Large intestine (tissue), 12 donors: Measurements from ENCODE around the gene ZMYM3. TPM values are rescaled to one million over a fixed set of nuclear protein-coding genes. Genes with fewer than 3 reads are reported as not detected.
A peak's percentile ranks its signal among the peaks of the same experiment; 100 is the strongest.
"Not testable (repeated sequence)": the region's sequence is repeated elsewhere in the genome, so short reads cannot be mapped to it uniquely, and the experiment has no call there.

ENCODE experiments used
- DNase-seq, 2 donors: peaks; one replicate each; pipeline versions ENCODE4 v3.0.0 to v3.0.0-alpha.2; 2013
- H3K27ac ChIP-seq: one replicate; pipeline ENCODE4 v1.5.1; 2013; ENCODE audit warnings: low read length
- H3K27me3 ChIP-seq: 2 replicates; pipeline ENCODE4 v1.6.1; 2013; ENCODE audit warnings: low read length; ENCODE audit not compliant: control insufficient read depth, insufficient read depth
- H3K36me3 ChIP-seq: 2 replicates; pipeline ENCODE4 v1.6.1; 2013; ENCODE audit warnings: low read length; ENCODE audit not compliant: control insufficient read depth, insufficient read depth
- H3K4me1 ChIP-seq: one replicate; pipeline ENCODE4 v1.6.1; 2013; ENCODE audit warnings: low read length; ENCODE audit not compliant: control insufficient read depth, insufficient read depth
- H3K4me3 ChIP-seq: one replicate; pipeline ENCODE4 v1.5.1; 2013; ENCODE audit warnings: low read length
- H3K9me3 ChIP-seq: one replicate; pipeline ENCODE4 v1.6.1; 2013; ENCODE audit warnings: mild to moderate bottlenecking, low read depth, low read length, moderate library complexity; ENCODE audit not compliant: control insufficient read depth
- WGBS: methylation state at CpG from one replicate; pipeline ENCODE4 v1.1.5; 2013; ENCODE audit warnings: low lambda C conversion rate; ENCODE audit not compliant: insufficient coverage; 5-methylcytosine and 5-hydroxymethylcytosine counted together
- long read RNA-seq, 11 donors: transcript quantifications; one replicate each; lab custom pipeline, GENCODE V29; 2026
- polyA plus RNA-seq: library from polyadenylated mRNA; unstranded; fragments of 120-200 nt; gene quantifications from one replicate; pipeline ENCODE4 v1.2.1, GENCODE V29; 2013

ZMYM3 gene
- polyA plus RNA-seq = 29.7 TPM
- long read RNA-seq, donor 1 = 0 reads
- long read RNA-seq, donor 2, partial matches to known transcripts = 152 of 253 reads
- long read RNA-seq, donor 2, other reads (novel, unspliced or antisense) = 100 of 253 reads
- long read RNA-seq, donor 3, partial matches to known transcripts = 116 of 116 reads
- long read RNA-seq, donor 3, other reads (novel, unspliced or antisense) = 0 of 116 reads
- long read RNA-seq, donor 4 = 0 reads
- long read RNA-seq, donor 5 = 0 reads
- long read RNA-seq, donor 6, full-length matches to known transcripts = 1 of 1 reads
- long read RNA-seq, donor 6, partial matches to known transcripts = 0 of 1 reads
- long read RNA-seq, donor 6, other reads (novel, unspliced or antisense) = 0 of 1 reads
- long read RNA-seq, donor 7, full-length matches to known transcripts = 2 of 8 reads
- long read RNA-seq, donor 7, partial matches to known transcripts = 6 of 8 reads
- long read RNA-seq, donor 7, other reads (novel, unspliced or antisense) = 0 of 8 reads
- long read RNA-seq, donor 8, partial matches to known transcripts = 119 of 194 reads
- long read RNA-seq, donor 8, other reads (novel, unspliced or antisense) = 75 of 194 reads
- long read RNA-seq, donor 9, partial matches to known transcripts = 11 of 12 reads
- long read RNA-seq, donor 9, other reads (novel, unspliced or antisense) = 0 of 12 reads
- long read RNA-seq, donor 10, partial matches to known transcripts = 0 of 2 reads
- long read RNA-seq, donor 10, other reads (novel, unspliced or antisense) = 0 of 2 reads
- long read RNA-seq, donor 11, full-length matches to known transcripts = 1 of 1 reads
- long read RNA-seq, donor 11, partial matches to known transcripts = 0 of 1 reads
- long read RNA-seq, donor 11, other reads (novel, unspliced or antisense) = 0 of 1 reads

- H3K9me3 ChIP-seq = peaks cover 3% of the 10 kb centered on the region
- DNase-seq = peak; percentile 74 to 89
- H3K4me1 ChIP-seq = peaks cover 26% of the 10 kb centered on the region
- no peaks in the 10 kb centered on the region for H3K27me3 ChIP-seq
- WGBS = no CpG with 5 or more reads among the region's 54 CpGs
- peak within 1 kb of the TSS; percentile 92 for H3K4me3 ChIP-seq
- peak within 1 kb of the TSS; percentile 81 for H3K27ac ChIP-seq
- H3K36me3 ChIP-seq = peaks cover 12% of the 10 kb centered on the region
Measured at GRCh38 chrX:71254092-71254963, at the start of gene ZMYM3. TSS of gene ZMYM3 (minus strand) at chrX:71254140. CDS start at chrX:71253255, 885 bp downstream.

GRCh38 chrX:71302461-71303213 lies 48.7 kb upstream of the ZMYM3 start:
- Histone ChIP-seq H3K27ac (peak overlapping the region; percentile 70), H3K27me3 (no peaks in the 10 kb centered on the region), H3K4me1 (peaks cover 18% of the 10 kb centered on the region), H3K4me3 (no peak overlapping the region), H3K36me3 (peaks cover 25% of the 10 kb centered on the region), H3K9me3 (no peaks in the 10 kb centered on the region)
- no CpG with 5 or more reads among the region's 5 CpGs for WGBS
- no peak for DNase-seq

DNA sequence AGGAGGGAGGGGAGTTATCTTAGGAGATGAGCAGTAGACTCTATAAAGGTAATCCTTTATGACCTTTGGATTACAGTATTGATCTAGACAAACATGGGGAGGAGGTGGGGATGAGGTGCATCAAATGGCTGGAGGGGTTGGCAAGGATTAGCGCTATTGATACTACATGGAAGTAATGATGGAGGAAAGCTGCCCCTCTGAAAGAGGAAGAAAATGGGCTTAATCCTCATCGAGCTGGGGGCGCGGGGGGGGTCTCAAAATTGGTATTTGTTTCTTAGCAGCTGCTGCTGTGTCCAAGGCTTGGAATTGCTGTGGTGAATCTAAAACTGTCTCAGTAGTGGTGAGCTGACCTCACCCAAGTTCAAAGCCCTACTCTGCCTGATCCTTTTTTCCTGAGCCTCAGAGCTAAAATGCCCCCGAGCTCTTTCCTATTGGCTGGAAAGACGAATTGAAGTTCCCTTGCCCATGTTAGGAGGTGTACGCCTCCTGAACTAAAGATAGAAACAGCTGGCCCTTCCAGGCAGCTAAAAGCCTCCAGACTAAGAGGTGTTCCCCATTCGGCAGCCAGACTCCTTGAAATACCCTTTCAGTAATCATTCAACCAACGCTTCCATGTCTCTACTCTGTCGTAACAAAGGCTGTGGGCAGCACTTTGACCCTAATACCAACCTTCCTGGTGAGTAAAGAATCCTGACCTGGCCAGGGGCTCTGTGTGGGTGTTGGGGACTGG lies 47.4 kb upstream of the ZMYM3 start, which contains the start of gene ITGB1BP2:
ITGB1BP2 (plus strand) TSS at position 556 of the 730 bp plus-strand sequence; CDS start at position 613, 57 bp downstream.
- Histone ChIP-seq H3K4me1 (peaks cover 18% of the 10 kb centered on the region), H3K36me3 (peaks cover 38% of the 10 kb centered on the region), H3K4me3 (peak within 1 kb of the TSS; percentile 2), H3K27me3 (no peaks in the 10 kb centered on the region), H3K9me3 (no peaks in the 10 kb centered on the region), H3K27ac (peak within 1 kb of the TSS; percentile 70)
- peak; percentile 42 to 64 for DNase-seq
- no CpG with 5 or more reads among the region's 10 CpGs for WGBS

DNA sequence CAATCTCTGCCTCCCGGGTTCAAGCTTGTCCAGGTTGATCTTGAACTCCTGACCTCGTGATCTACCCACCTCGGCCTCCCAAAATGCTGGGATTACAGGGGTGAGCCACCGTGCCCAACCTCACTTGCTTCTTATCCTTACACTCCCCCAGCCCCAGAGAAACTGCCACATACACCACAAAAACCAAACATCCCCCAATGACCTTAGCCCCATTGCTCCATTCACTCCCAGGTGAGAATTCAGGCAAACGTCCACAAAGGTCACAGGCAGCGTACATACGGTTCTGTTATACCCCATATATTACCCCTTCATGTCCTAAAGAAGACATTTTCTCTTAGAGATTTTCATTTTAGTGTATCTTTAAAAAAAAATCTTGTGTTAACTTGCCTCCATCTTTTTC lies 46.6 kb upstream of the ZMYM3 start:
- H3K9me3 ChIP-seq, DNase-seq, H3K4me3 ChIP-seq, H3K27ac ChIP-seq, H3K27me3 ChIP-seq: not testable (repeated sequence)
- H3K36me3 ChIP-seq = peaks cover 46% of the 10 kb centered on the region
- WGBS = no CpG with 5 or more reads among the region's 7 CpGs
- peaks cover 18% of the 10 kb centered on the region for H3K4me1 ChIP-seq

- H3K36me3 ChIP-seq = peaks cover 46% of the 10 kb centered on the region
- not testable (repeated sequence) for H3K27me3 ChIP-seq, H3K27ac ChIP-seq, DNase-seq, H3K9me3 ChIP-seq, H3K4me3 ChIP-seq
- peaks cover 18% of the 10 kb centered on the region for H3K4me1 ChIP-seq
- WGBS = no CpG with 5 or more reads among the region's 7 CpGs
Measured at GRCh38 chrX:71300064-71300463, 46.1 kb upstream of the ZMYM3 start.

DNA sequence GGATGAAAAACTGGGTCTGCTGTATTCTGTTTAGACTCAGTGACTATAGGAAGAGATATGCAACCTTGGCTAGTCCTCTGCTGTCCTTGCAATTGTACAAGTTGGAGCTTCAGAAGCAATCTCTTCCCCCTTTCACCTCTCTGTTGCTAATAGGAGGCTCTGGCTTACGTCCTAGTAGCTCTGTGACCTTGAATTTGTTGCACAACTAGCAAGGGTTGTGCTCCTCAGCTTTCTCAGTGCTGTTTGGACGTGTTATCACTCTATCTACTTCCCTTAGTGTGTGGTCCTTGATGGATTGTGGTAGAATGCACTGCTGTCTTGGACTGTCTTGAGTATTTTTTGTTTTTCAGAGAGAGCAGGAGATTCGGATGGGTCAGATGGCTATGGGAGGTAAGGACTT lies 44.2 kb upstream of the ZMYM3 start:
- Histone ChIP-seq H3K9me3 (no peaks in the 10 kb centered on the region), H3K4me3 (no peak overlapping the region), H3K4me1 (peaks cover 15% of the 10 kb centered on the region), H3K27ac (no peak overlapping the region), H3K27me3 (no peaks in the 10 kb centered on the region), H3K36me3 (peaks cover 60% of the 10 kb centered on the region)
- no peak for DNase-seq
- no CpG with 5 or more reads among the region's 3 CpGs for WGBS

GRCh38 chrX:71296806-71297205 lies 42.9 kb upstream of the ZMYM3 start:
- no peak for DNase-seq
- Histone ChIP-seq H3K4me1 (peaks cover 8% of the 10 kb centered on the region), H3K36me3 (peaks cover 72% of the 10 kb centered on the region), H3K4me3 (no peak overlapping the region), H3K27ac (no peak overlapping the region), H3K27me3 (no peaks in the 10 kb centered on the region), H3K9me3 (no peaks in the 10 kb centered on the region)
- no CpG with 5 or more reads among the region's 6 CpGs for WGBS

DNA sequence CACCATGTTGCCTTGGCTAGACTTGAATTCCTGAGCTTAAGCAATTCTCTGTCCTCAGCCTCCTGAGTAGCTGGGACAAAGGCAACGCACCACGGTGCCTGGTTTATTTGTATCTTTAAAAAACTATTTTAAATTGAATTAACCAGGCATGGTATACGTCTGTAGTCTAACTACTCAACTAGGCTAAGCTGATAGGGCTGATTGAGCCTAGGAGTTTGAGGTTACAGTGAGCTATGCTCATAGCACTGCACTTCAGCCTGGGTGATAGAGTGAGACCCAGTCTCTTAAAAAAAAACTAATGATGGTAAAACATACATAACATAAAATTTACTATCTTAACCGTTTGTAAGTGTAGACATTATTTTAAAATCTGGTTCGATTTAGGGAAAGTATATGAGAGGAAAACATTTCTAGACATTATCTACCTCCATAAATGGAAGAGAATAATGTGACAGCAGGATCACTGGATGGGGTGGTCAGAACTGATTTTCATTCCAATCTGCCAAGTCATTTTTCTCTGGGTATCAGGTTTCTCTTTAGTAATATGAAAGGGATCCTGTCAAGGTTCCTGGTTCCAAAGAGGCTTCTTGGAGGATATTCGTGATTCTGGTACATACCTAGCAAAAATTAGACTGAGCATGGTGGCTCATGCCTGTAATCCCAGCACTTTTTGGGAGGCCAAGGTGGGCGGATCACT lies 38.9 kb upstream of the ZMYM3 start:
- Histone ChIP-seq H3K27ac (no peak overlapping the region), H3K9me3 (no peaks in the 10 kb centered on the region), H3K4me1 (no peaks in the 10 kb centered on the region), H3K4me3 (no peak overlapping the region), H3K27me3 (no peaks in the 10 kb centered on the region), H3K36me3 (peaks cover 60% of the 10 kb centered on the region)
- no peak for DNase-seq
- WGBS = no CpG with 5 or more reads among the region's 7 CpGs
